ENCODE results near the gene MAPK8IP3. TPM values are rescaled to one million over a fixed set of nuclear protein-coding genes. Genes with fewer than 3 reads are reported as not detected.
"Not testable (repeated sequence)": the region's sequence is repeated elsewhere in the genome, so short reads cannot be mapped to it uniquely, and the experiment has no call there.

The MAPK8IP3 gene
- total RNA-seq, 2 experiments from 2014 or later: 101 to 108 TPM

GRCh38 chr16:1732551-1732987, 26.6 kb downstream of the MAPK8IP3 start:
- POLR2A ChIA-PET, H3K4me1 Mint-ChIP-seq, H3K4me3 Mint-ChIP-seq, H3K27ac Mint-ChIP-seq, DNase-seq, H3K27me3 Mint-ChIP-seq, H3K9me3 Mint-ChIP-seq: not testable (repeated sequence)
- H3K36me3 Mint-ChIP-seq (ENCODE audit: low read depth): peaks cover 22% of the 10 kb centered on the region
- CTCF ChIA-PET: interaction anchor here (0.7 to 1.5 kb wide), 3 partner anchors 19 to 520 kb away, joined by 3 to 6 read pairs (median 3); partner anchors contain the start of gene MAPK8IP3

- H3K4me1 Mint-ChIP-seq: no peaks in the 10 kb centered on the region
- ChIA-PET POLR2A (no interaction called here), CTCF (no interaction called here)
- no peak overlapping the region for H3K4me3 Mint-ChIP-seq
- no peak for DNase-seq
- H3K27ac Mint-ChIP-seq: no peak overlapping the region
- H3K9me3 Mint-ChIP-seq: no peaks in the 10 kb centered on the region
- no peaks in the 10 kb centered on the region for H3K27me3 Mint-ChIP-seq
- peaks cover 18% of the 10 kb centered on the region for H3K36me3 Mint-ChIP-seq (ENCODE audit: low read depth)
These were observed 28.1 kb downstream of the MAPK8IP3 start for GRCh38 chr16:1734123-1734522.

GRCh38 chr16:1734816-1735215, 28.8 kb downstream of the MAPK8IP3 start:
- Mint-ChIP-seq H3K4me3 (no peak overlapping the region), H3K27ac (no peak overlapping the region), H3K27me3 (no peaks in the 10 kb centered on the region), H3K9me3 (no peaks in the 10 kb centered on the region), H3K36me3 (ENCODE audit: low read depth) (peaks cover 15% of the 10 kb centered on the region), H3K4me1 (no peaks in the 10 kb centered on the region)
- ChIA-PET POLR2A (no interaction called here), CTCF (no interaction called here)
- DNase-seq: no peak

- Mint-ChIP-seq H3K4me3 (no peak overlapping the region), H3K27me3 (no peaks in the 10 kb centered on the region), H3K36me3 (ENCODE audit: low read depth) (peaks cover 2% of the 10 kb centered on the region), H3K9me3 (no peaks in the 10 kb centered on the region), H3K27ac (no peak overlapping the region), H3K4me1 (no peaks in the 10 kb centered on the region)
- ChIA-PET CTCF (interaction anchor here (0.7 to 1.0 kb wide), 2 partner anchors 9 to 474 kb away, joined by 3 read pairs; partner anchors contain the start of gene PGP), POLR2A (no interaction called here)
- no peak for DNase-seq
These were observed 34.2 kb downstream of the MAPK8IP3 start for GRCh38 chr16:1740234-1740633.

GRCh38 chr16:1740781-1741490, 34.9 kb downstream of the MAPK8IP3 start:
- POLR2A ChIA-PET: no interaction called here
- Mint-ChIP-seq H3K27ac (no peak overlapping the region), H3K4me3 (no peak overlapping the region), H3K27me3 (no peaks in the 10 kb centered on the region), H3K9me3 (no peaks in the 10 kb centered on the region), H3K4me1 (no peaks in the 10 kb centered on the region), H3K36me3 (ENCODE audit: low read depth) (peaks cover 2% of the 10 kb centered on the region)
- CTCF ChIA-PET: interaction anchor here (1.2 kb wide), 1 partner anchor 35 kb away, joined by 5 read pairs; the partner anchor contains the start of gene MAPK8IP3
- no peak for DNase-seq

GRCh38 chr16:1741553-1742165, 35.7 kb downstream of the MAPK8IP3 start:
- DNase-seq: no peak
- ChIA-PET POLR2A (no interaction called here), CTCF (interaction anchor here (1.2 kb wide), 1 partner anchor 36 kb away, joined by 5 read pairs; the partner anchor contains the start of gene MAPK8IP3)
- no peak overlapping the region for H3K27ac Mint-ChIP-seq
- H3K4me1 Mint-ChIP-seq: no peaks in the 10 kb centered on the region
- peaks cover 2% of the 10 kb centered on the region for H3K36me3 Mint-ChIP-seq (ENCODE audit: low read depth)
- H3K27me3 Mint-ChIP-seq: no peaks in the 10 kb centered on the region
- H3K4me3 Mint-ChIP-seq: no peak overlapping the region
- H3K9me3 Mint-ChIP-seq: no peaks in the 10 kb centered on the region

GRCh38 chr16:1743376-1744337, 37.7 kb downstream of the MAPK8IP3 start:
- no peaks in the 10 kb centered on the region for H3K27me3 Mint-ChIP-seq
- H3K4me1 Mint-ChIP-seq: no peaks in the 10 kb centered on the region
- POLR2A ChIA-PET: no interaction called here
- CTCF ChIA-PET: interaction anchor here (1.6 kb wide), 1 partner anchor 38 kb away, joined by 3 read pairs; the partner anchor contains the start of gene MAPK8IP3
- DNase-seq: no peak
- peaks cover 4% of the 10 kb centered on the region for H3K36me3 Mint-ChIP-seq (ENCODE audit: low read depth)
- H3K9me3 Mint-ChIP-seq: no peaks in the 10 kb centered on the region
- no peak overlapping the region for H3K27ac Mint-ChIP-seq
- H3K4me3 Mint-ChIP-seq: no peak overlapping the region

GRCh38 chr16:1744338-1744840, 38.4 kb downstream of the MAPK8IP3 start:
- H3K36me3 Mint-ChIP-seq (ENCODE audit: low read depth): peaks cover 4% of the 10 kb centered on the region
- no peak overlapping the region for H3K4me3 Mint-ChIP-seq
- no peak overlapping the region for H3K27ac Mint-ChIP-seq
- ChIA-PET CTCF (interaction anchor here (1.6 kb wide), 1 partner anchor 39 kb away, joined by 3 read pairs; the partner anchor contains the start of gene MAPK8IP3), POLR2A (no interaction called here)
- no peaks in the 10 kb centered on the region for H3K9me3 Mint-ChIP-seq
- no peaks in the 10 kb centered on the region for H3K27me3 Mint-ChIP-seq
- H3K4me1 Mint-ChIP-seq: no peaks in the 10 kb centered on the region
- DNase-seq: no peak

- Mint-ChIP-seq H3K4me1 (no peaks in the 10 kb centered on the region), H3K4me3 (no peak overlapping the region), H3K9me3 (no peaks in the 10 kb centered on the region), H3K27me3 (no peaks in the 10 kb centered on the region), H3K27ac (no peak overlapping the region), H3K36me3 (ENCODE audit: low read depth) (peaks cover 6% of the 10 kb centered on the region)
- no peak for DNase-seq
- CTCF ChIA-PET: interaction anchor here (0.9 kb wide), 1 partner anchor 39 kb away, joined by 3 read pairs; the partner anchor contains the start of gene MAPK8IP3
- POLR2A ChIA-PET: no interaction called here
These were observed 39.3 kb downstream of the MAPK8IP3 start for GRCh38 chr16:1745181-1745899.

GRCh38 chr16:1745900-1746692, 40.1 kb downstream of the MAPK8IP3 start:
- Mint-ChIP-seq H3K4me3 (no peak overlapping the region), H3K9me3 (no peaks in the 10 kb centered on the region), H3K27me3 (no peaks in the 10 kb centered on the region), H3K4me1 (no peaks in the 10 kb centered on the region), H3K36me3 (ENCODE audit: low read depth) (peaks cover 6% of the 10 kb centered on the region), H3K27ac (no peak overlapping the region)
- DNase-seq: no peak
- CTCF ChIA-PET: interaction anchor here (0.9 kb wide), 1 partner anchor 40 kb away, joined by 3 read pairs; the partner anchor contains the start of gene MAPK8IP3
- POLR2A ChIA-PET: no interaction called here

GRCh38 chr16:1746693-1747195, 40.7 kb downstream of the MAPK8IP3 start:
- peaks cover 6% of the 10 kb centered on the region for H3K36me3 Mint-ChIP-seq (ENCODE audit: low read depth)
- no peaks in the 10 kb centered on the region for H3K4me1 Mint-ChIP-seq
- ChIA-PET POLR2A (no interaction called here), CTCF (no interaction called here)
- no peak for DNase-seq
- no peak overlapping the region for H3K27ac Mint-ChIP-seq
- H3K27me3 Mint-ChIP-seq: no peaks in the 10 kb centered on the region
- no peak overlapping the region for H3K4me3 Mint-ChIP-seq
- H3K9me3 Mint-ChIP-seq: no peaks in the 10 kb centered on the region

Measured in activated CD4-positive, alpha-beta T cell treated with anti-CD3 and anti-CD28 coated beads, Interleukin-2, amount 10 ng/mL, durations not matched to agents 7 days and 5 days (primary cell).